HG03565 (cell line): Measurements from ENCODE around the gene MYDGF.
"Not testable (repeated sequence)": the region's sequence is repeated elsewhere in the genome, so short reads cannot be mapped to it uniquely, and the experiment has no call there.

Experiments used
- ATAC-seq: cut with Tn5 transposase; IDR thresholded peaks from one replicate; pipeline ENCODE4 v1.9.1; 2021; ENCODE audit warnings: mild to moderate bottlenecking, moderate library complexity; ENCODE audit not compliant: unreplicated experiment

MYDGF gene

GRCh38 chr19:4669723-4670480, at the start of gene MYDGF:
Gene MYDGF, minus strand, starts transcription at chr19:4670342. Its CDS starts 8 bp downstream, at chr19:4670334.
- peak; percentile 85 for ATAC-seq

- ATAC-seq = no peak
Measured at GRCh38 chr19:4719499-4719866, 49.3 kb upstream of the MYDGF start.

- no peak for ATAC-seq
Measured at GRCh38 chr19:4717966-4718701, 48.0 kb upstream of the MYDGF start.

- ATAC-seq = no peak
Measured at GRCh38 chr19:4717191-4717965, 47.2 kb upstream of the MYDGF start.

GRCh38 chr19:4715529-4716221, 45.5 kb upstream of the MYDGF start:
- ATAC-seq = no peak

- ATAC-seq = not testable (repeated sequence)
Measured at GRCh38 chr19:4715178-4715528, 45.0 kb upstream of the MYDGF start.

- no peak for ATAC-seq
Measured at GRCh38 chr19:4714016-4714415, 43.9 kb upstream of the MYDGF start.

- no peak for ATAC-seq
Measured at GRCh38 chr19:4713384-4713951, 43.3 kb upstream of the MYDGF start.

- ATAC-seq = no peak
Measured at GRCh38 chr19:4712771-4713170, 42.6 kb upstream of the MYDGF start.

- ATAC-seq = no peak
Measured at GRCh38 chr19:4711211-4711610, 41.1 kb upstream of the MYDGF start.

- ATAC-seq = no peak
Measured at GRCh38 chr19:4710281-4710600, 40.1 kb upstream of the MYDGF start.

GRCh38 chr19:4709440-4710280, 39.5 kb upstream of the MYDGF start:
- ATAC-seq = no peak

GRCh38 chr19:4707956-4708650, 38.0 kb upstream of the MYDGF start:
- no peak for ATAC-seq

- no peak for ATAC-seq
Measured at GRCh38 chr19:4707322-4707721, 37.2 kb upstream of the MYDGF start.

- ATAC-seq = no peak
Measured at GRCh38 chr19:4705413-4706131, 35.4 kb upstream of the MYDGF start.

GRCh38 chr19:4704317-4704673, 34.2 kb upstream of the MYDGF start:
- ATAC-seq = no peak

GRCh38 chr19:4703671-4704316, 33.7 kb upstream of the MYDGF start:
- ATAC-seq = no peak

- ATAC-seq = no peak
Measured at GRCh38 chr19:4702764-4703163, 32.6 kb upstream of the MYDGF start.
